ENCODE results near the gene SPIRE2. TPM values are rescaled to one million over a fixed set of nuclear protein-coding genes. Genes with fewer than 3 reads are reported as not detected.

The SPIRE2 gene, protein sequence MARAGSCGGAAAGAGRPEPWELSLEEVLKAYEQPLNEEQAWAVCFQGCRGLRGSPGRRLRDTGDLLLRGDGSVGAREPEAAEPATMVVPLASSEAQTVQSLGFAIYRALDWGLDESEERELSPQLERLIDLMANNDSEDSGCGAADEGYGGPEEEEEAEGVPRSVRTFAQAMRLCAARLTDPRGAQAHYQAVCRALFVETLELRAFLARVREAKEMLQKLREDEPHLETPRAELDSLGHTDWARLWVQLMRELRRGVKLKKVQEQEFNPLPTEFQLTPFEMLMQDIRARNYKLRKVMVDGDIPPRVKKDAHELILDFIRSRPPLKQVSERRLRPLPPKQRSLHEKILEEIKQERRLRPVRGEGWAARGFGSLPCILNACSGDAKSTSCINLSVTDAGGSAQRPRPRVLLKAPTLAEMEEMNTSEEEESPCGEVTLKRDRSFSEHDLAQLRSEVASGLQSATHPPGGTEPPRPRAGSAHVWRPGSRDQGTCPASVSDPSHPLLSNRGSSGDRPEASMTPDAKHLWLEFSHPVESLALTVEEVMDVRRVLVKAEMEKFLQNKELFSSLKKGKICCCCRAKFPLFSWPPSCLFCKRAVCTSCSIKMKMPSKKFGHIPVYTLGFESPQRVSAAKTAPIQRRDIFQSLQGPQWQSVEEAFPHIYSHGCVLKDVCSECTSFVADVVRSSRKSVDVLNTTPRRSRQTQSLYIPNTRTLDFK
- 3.0 and 7.0 TPM in 2 replicates for total RNA-seq

DNA sequence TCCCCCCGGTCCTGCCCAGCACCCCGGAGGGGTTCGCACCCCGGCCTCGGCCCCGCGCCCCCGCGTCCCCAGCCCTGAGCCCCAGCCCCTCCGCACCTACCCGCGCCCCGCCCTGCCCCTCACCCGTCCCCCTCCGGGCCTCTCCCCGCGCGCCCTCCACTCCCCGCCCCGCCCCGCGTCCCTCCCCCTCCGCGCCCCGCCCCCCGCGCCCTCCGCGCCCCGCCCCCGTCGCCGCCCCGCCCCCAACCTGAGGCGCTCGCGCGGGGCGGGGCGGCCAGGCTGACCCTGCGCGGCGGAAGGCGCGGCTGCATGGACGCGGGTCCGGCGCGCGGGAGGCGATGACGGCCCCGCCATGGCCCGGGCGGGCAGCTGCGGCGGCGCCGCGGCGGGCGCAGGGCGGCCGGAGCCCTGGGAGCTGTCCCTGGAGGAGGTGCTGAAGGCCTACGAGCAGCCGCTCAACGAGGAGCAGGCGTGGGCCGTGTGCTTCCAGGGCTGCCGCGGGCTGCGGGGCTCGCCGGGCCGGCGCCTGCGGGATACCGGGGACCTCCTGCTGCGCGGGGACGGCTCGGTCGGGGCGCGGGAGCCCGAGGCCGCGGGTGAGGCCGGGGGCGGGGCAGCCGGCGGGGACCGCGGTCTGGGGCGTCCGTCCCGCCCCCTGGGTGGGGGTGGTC, at the start of gene SPIRE2:
TSS of gene SPIRE2 (plus strand) at position 277 of the 671 bp plus-strand sequence. CDS start at position 353, 76 bp downstream.

DNA sequence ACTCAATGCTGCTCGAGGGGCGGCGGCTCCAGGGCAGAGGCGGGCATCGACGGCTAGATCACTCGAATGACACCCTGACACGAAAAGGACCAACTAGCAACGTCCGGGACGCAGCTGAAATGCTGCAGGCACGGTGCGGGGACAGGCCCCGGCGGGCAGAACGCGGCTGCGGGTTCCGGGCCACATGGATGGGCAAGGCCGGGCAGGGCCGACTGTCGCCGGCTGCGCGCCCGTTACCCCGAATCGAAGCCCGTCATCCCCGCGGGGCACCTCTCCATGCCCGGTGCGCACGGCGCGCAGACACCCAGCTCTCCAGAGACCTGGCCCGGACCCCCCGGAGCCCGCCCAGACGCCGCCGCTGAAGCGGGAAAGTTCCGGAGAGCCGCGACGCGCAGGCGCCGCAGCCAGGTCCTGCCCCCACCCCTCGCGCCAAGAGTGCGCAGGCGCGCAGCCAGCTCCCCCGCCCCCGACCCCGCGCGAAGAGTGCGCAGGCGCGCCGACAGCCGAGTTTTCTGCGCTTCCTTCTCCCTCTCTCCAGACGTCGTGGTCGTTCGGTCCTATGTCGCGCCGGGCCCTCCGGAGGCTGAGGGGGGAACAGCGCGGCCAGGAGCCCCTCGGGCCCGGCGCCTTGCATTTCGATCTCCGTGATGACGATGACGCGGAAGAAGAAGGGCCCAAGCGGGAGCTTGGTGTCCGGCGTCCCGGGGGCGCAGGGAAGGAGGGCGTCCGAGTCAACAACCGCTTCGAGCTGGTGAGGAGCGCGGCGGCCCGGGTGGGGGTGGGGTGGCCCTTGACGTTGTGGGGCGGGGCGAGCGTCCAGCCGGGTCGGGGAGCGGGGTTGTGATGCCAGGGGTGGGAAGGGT, 45.1 kb downstream of the SPIRE2 start, which contains the start of gene TCF25:
TSS of gene TCF25 (plus strand) at position 484 of the 863 bp plus-strand sequence. CDS start at position 560, 76 bp downstream.

DNA sequence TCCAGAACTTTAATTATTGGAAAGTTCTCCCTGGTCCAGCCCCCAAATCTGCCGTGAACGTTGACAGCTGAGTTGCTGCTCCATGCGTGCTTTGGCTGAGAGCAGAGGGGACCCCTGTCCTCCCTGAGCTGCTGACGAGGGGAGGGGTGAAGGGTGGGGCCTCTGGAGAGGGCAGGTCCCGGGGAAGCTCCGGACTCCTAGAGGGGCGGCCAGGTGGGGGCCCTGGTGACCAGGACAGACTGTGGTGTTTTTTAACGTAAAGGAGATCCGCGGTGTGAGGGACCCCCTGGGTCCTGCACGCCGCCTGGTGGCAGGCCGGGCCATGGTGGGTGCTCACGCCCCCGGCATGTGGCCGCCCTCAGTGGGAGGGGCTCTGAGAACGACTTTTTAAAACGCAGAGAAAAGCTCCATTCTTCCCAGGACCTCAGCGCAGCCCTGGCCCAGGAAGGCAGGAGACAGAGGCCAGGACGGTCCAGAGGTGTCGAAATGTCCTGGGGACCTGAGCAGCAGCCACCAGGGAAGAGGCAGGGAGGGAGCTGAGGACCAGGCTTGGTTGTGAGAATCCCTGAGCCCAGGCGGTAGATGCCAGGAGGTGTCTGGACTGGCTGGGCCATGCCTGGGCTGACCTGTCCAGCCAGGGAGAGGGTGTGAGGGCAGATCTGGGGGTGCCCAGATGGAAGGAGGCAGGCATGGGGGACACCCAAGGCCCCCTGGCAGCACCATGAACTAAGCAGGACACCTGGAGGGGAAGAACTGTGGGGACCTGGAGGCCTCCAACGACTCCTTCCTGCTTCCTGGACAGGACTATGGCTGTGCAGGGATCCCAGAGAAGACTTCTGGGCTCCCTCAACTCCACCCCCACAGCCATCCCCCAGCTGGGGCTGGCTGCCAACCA, 90.4 kb downstream of the SPIRE2 start, which contains the start of gene MC1R:
TSS of gene MC1R (plus strand) at position 410 of the 895 bp plus-strand sequence. CDS start at position 807, 397 bp downstream.

Other genes starting within 250 kb of the SPIRE2 start
- gene DPEP1, start 214.8 kb upstream of the SPIRE2 start, total RNA-seq: 0.88 TPM in 1 of 2 replicates, not detected in the other
- gene CHMP1A, start 170.8 kb upstream of the SPIRE2 start, total RNA-seq: 125 and 137 TPM in 2 replicates
- gene SPATA33, start 170.6 kb upstream of the SPIRE2 start, total RNA-seq: 2.4 and 5.6 TPM in 2 replicates
- 34.4 and 53.1 TPM in 2 replicates for gene CDK10, start 141.8 kb upstream of the SPIRE2 start, total RNA-seq
- gene SPATA2L, start 126.8 kb upstream of the SPIRE2 start, total RNA-seq: 19.8 and 20.4 TPM in 2 replicates
- 12.7 and 16.4 TPM in 2 replicates for gene VPS9D1, start 107.6 kb upstream of the SPIRE2 start, total RNA-seq
- 16.9 and 18.9 TPM in 2 replicates for gene ZNF276, start 106.9 kb upstream of the SPIRE2 start, total RNA-seq
- gene FANCA, start 11.8 kb upstream of the SPIRE2 start, total RNA-seq: 2.4 and 51.7 TPM in 2 replicates
- 221 and 314 TPM in 2 replicates for gene TCF25, start 45.1 kb downstream of the SPIRE2 start, total RNA-seq
- gene MC1R, start 90.4 kb downstream of the SPIRE2 start, total RNA-seq: 3.9 and 5.6 TPM in 2 replicates
- gene TUBB3, start 94.9 kb downstream of the SPIRE2 start, total RNA-seq: 114 and 360 TPM in 2 replicates
- gene DEF8, start 120.3 kb downstream of the SPIRE2 start, total RNA-seq: 77.3 and 93.3 TPM in 2 replicates
- gene DBNDD1, start 191.0 kb downstream of the SPIRE2 start, total RNA-seq: 0.72 and 0.88 TPM in 2 replicates
- not detected in 2 replicates for gene PRDM7, start 248.9 kb downstream of the SPIRE2 start, total RNA-seq

All from placental pericyte (primary cell).